HG03108 (cell line): Measurements from ENCODE around the gene VPREB3.

Experiments
- ATAC-seq: cut with Tn5 transposase; IDR thresholded peaks from one replicate; pipeline ENCODE4 v1.9.1; 2021; ENCODE audit warnings: moderate library complexity; ENCODE audit not compliant: unreplicated experiment

VPREB3 gene

GRCh38 chr22:23783265-23784150 lies 29.3 kb upstream of the VPREB3 start:
- ATAC-seq, result no peak

GRCh38 chr22:23782703-23783102 lies 28.5 kb upstream of the VPREB3 start:
- no peak for ATAC-seq

GRCh38 chr22:23782252-23782651 lies 28.0 kb upstream of the VPREB3 start:
- no peak for ATAC-seq

- no peak for ATAC-seq
Measured at GRCh38 chr22:23781511-23782183, 27.4 kb upstream of the VPREB3 start.

- ATAC-seq, result no peak
Measured at GRCh38 chr22:23781065-23781464, 26.8 kb upstream of the VPREB3 start.

GRCh38 chr22:23780146-23780748 lies 26.0 kb upstream of the VPREB3 start:
- ATAC-seq, result no peak

- ATAC-seq, result no peak
Measured at GRCh38 chr22:23779731-23780130, 25.5 kb upstream of the VPREB3 start.

- ATAC-seq, result no peak
Measured at GRCh38 chr22:23779083-23779482, 24.9 kb upstream of the VPREB3 start.

- no peak for ATAC-seq
Measured at GRCh38 chr22:23778577-23778900, 24.3 kb upstream of the VPREB3 start.

GRCh38 chr22:23777776-23778576 lies 23.8 kb upstream of the VPREB3 start:
- ATAC-seq, result no peak

GRCh38 chr22:23775779-23776375 lies 21.7 kb upstream of the VPREB3 start:
- ATAC-seq, result no peak

GRCh38 chr22:23774922-23775436 lies 20.8 kb upstream of the VPREB3 start:
- ATAC-seq, result no peak

- ATAC-seq, result no peak
Measured at GRCh38 chr22:23774114-23774921, 20.1 kb upstream of the VPREB3 start.

GRCh38 chr22:23773483-23774113 lies 19.4 kb upstream of the VPREB3 start:
- no peak for ATAC-seq

GRCh38 chr22:23772649-23773473 lies 18.6 kb upstream of the VPREB3 start, which contains the start of gene MMP11:
TSS of gene MMP11 (plus strand) at chr22:23772849. CDS start at chr22:23772871, 22 bp downstream.
- ATAC-seq, result no peak

GRCh38 chr22:23772315-23772648 lies 18.1 kb upstream of the VPREB3 start:
- no peak for ATAC-seq

GRCh38 chr22:23769321-23769965 lies 15.2 kb upstream of the VPREB3 start:
- no peak for ATAC-seq
